ENCODE data around the gene SUSD3. TPM values are rescaled to one million over a fixed set of nuclear protein-coding genes. Genes with fewer than 3 reads are reported as not detected.
"Not testable (repeated sequence)": the region's sequence is repeated elsewhere in the genome, so short reads cannot be mapped to it uniquely, and the experiment has no call there.

Gene SUSD3
- total and polyA plus RNA-seq, 8 donors: 1.7 to 4.5 (median 2.6) TPM; not detected in 2

GRCh38 chr9:93010704-93011103, 47.8 kb upstream of the SUSD3 start:
- Histone ChIP-seq H3K27ac (no peak overlapping the region), H3K4me1 (no peaks in the 10 kb centered on the region), H3K36me3 (peaks cover 4 to 51% (median 17%) of the 10 kb centered on the region in 4 donors), H3K27me3 (no peaks in the 10 kb centered on the region), H3K9me3 (no peaks in the 10 kb centered on the region), H3K4me3 (no peak overlapping the region)
- 65 to 83% (median 72%) methylated on average over 3 to 4 of the region's 4 CpGs for WGBS, 5 donors
- intact Hi-C loops (cut with DNase I; ENCODE audit: low total_unique reads): no loop called here
- TF ChIP-seq EP300 (IDR thresholded peaks at IDR 0.05): no peak
- TF ChIP-seq POLR2A (IDR thresholded peaks at IDR 0.05): no peak
- no peak for TF ChIP-seq POLR2AphosphoS5 (IDR thresholded peaks at IDR 0.05)
- no peak for TF ChIP-seq CTCF (IDR thresholded peaks at IDR 0.05)
- no peak for DNase-seq

GRCh38 chr9:93011114-93011513, 47.4 kb upstream of the SUSD3 start:
- Histone ChIP-seq H3K9me3 (no peaks in the 10 kb centered on the region), H3K4me3 (no peak overlapping the region), H3K36me3 (peaks cover 4 to 53% (median 19%) of the 10 kb centered on the region in 4 donors), H3K4me1 (no peaks in the 10 kb centered on the region), H3K27me3 (no peaks in the 10 kb centered on the region), H3K27ac (no peak overlapping the region)
- no peak for TF ChIP-seq EP300 (IDR thresholded peaks at IDR 0.05)
- TF ChIP-seq CTCF (IDR thresholded peaks at IDR 0.05): no peak
- no peak for TF ChIP-seq POLR2AphosphoS5 (IDR thresholded peaks at IDR 0.05)
- no peak for TF ChIP-seq POLR2A (IDR thresholded peaks at IDR 0.05)
- intact Hi-C loops (cut with DNase I; ENCODE audit: low total_unique reads): no loop called here
- DNase-seq: no peak
- WGBS, 5 donors: 95 to 100% (median 96%) methylated on average over 2 to 8 of the region's 8 CpGs

GRCh38 chr9:93012963-93013855, 45.3 kb upstream of the SUSD3 start:
- H3K27ac ChIP-seq: no peak overlapping the region
- peaks cover 0 to 54% (median 13%) of the 10 kb centered on the region in 4 donors for H3K36me3 ChIP-seq
- TF ChIP-seq POLR2A (IDR thresholded peaks at IDR 0.05): no peak
- no peaks in the 10 kb centered on the region for H3K4me1 ChIP-seq
- 94 to 97% (median 96%) methylated on average over 14 of the region's 14 CpGs for WGBS, 5 donors
- no peaks in the 10 kb centered on the region for H3K9me3 ChIP-seq
- H3K4me3 ChIP-seq: no peak overlapping the region
- intact Hi-C loops (cut with DNase I; ENCODE audit: low total_unique reads): no loop called here
- no peak for DNase-seq
- H3K27me3 ChIP-seq: no peaks in the 10 kb centered on the region

- intact Hi-C loops (cut with DNase I; ENCODE audit: low total_unique reads): no loop called here
- no peaks in the 10 kb centered on the region for H3K9me3 ChIP-seq
- no peaks in the 10 kb centered on the region for H3K4me1 ChIP-seq
- no peak for DNase-seq
- H3K36me3 ChIP-seq: peaks cover 0 to 58% (median 14%) of the 10 kb centered on the region in 4 donors
- TF ChIP-seq POLR2AphosphoS5 (IDR thresholded peaks at IDR 0.05): no peak
- TF ChIP-seq CTCF (IDR thresholded peaks at IDR 0.05): no peak
- TF ChIP-seq POLR2A (IDR thresholded peaks at IDR 0.05): no peak
- TF ChIP-seq EP300 (IDR thresholded peaks at IDR 0.05): no peak
- H3K4me3 ChIP-seq: no peak overlapping the region
- no peaks in the 10 kb centered on the region for H3K27me3 ChIP-seq
- WGBS, 5 donors: 76 to 82% (median 78%) methylated on average over 12 to 13 of the region's 13 CpGs
- H3K27ac ChIP-seq: no peak overlapping the region
Measured at GRCh38 chr9:93013856-93014582, 44.5 kb upstream of the SUSD3 start.

- DNase-seq; H3K27ac ChIP-seq; intact Hi-C loops (cut with DNase I; ENCODE audit: low total_unique reads); H3K9me3 ChIP-seq; H3K4me3 ChIP-seq; H3K4me1 ChIP-seq; H3K27me3 ChIP-seq: not testable (repeated sequence)
- H3K36me3 ChIP-seq: peaks cover 0 to 58% (median 21%) of the 10 kb centered on the region in 4 donors
- whole genome bisulfite sequencing, 5 donors: 82 to 88% (median 87%) methylated on average over 10 of the region's 10 CpGs
Measured at GRCh38 chr9:93015190-93015589, 43.3 kb upstream of the SUSD3 start.
